ENCODE data around the gene TNNC1. TPM values are rescaled to one million over a fixed set of nuclear protein-coding genes. Genes with fewer than 3 reads are reported as not detected.

TNNC1 gene
- total RNA-seq, 1 experiment from 2014 or later = 26.5 TPM

GRCh38 chr3:52493232-52494017, 39.6 kb upstream of the TNNC1 start:
- intact Hi-C loops (cut with micrococcal nuclease; ENCODE audit: unreplicated experiment) = no loop called here
- CTCF ChIA-PET = no interaction called here
- Mint-ChIP-seq H3K4me3 (ENCODE audit: low read depth, unreplicated experiment) (no peak overlapping the region), H3K27ac (ENCODE audit: unreplicated experiment) (no peak overlapping the region), H3K9me3 (ENCODE audit: low read depth, unreplicated experiment) (no peaks in the 10 kb centered on the region), H3K27me3 (ENCODE audit: unreplicated experiment) (no peaks in the 10 kb centered on the region), H3K4me1 (ENCODE audit: low read depth, unreplicated experiment) (no peaks in the 10 kb centered on the region), H3K36me3 (ENCODE audit: insufficient read depth, unreplicated experiment) (peaks cover 4% of the 10 kb centered on the region)
- TF ChIP-seq, protein P1, sequence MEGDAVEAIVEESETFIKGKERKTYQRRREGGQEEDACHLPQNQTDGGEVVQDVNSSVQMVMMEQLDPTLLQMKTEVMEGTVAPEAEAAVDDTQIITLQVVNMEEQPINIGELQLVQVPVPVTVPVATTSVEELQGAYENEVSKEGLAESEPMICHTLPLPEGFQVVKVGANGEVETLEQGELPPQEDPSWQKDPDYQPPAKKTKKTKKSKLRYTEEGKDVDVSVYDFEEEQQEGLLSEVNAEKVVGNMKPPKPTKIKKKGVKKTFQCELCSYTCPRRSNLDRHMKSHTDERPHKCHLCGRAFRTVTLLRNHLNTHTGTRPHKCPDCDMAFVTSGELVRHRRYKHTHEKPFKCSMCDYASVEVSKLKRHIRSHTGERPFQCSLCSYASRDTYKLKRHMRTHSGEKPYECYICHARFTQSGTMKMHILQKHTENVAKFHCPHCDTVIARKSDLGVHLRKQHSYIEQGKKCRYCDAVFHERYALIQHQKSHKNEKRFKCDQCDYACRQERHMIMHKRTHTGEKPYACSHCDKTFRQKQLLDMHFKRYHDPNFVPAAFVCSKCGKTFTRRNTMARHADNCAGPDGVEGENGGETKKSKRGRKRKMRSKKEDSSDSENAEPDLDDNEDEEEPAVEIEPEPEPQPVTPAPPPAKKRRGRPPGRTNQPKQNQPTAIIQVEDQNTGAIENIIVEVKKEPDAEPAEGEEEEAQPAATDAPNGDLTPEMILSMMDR (IDR thresholded peaks at IDR 0.05; ENCODE audit: unreplicated experiment) = no peak
- no peak for DNase-seq
- BruUV-seq (replicated peaks) = no TSS peak

DNA sequence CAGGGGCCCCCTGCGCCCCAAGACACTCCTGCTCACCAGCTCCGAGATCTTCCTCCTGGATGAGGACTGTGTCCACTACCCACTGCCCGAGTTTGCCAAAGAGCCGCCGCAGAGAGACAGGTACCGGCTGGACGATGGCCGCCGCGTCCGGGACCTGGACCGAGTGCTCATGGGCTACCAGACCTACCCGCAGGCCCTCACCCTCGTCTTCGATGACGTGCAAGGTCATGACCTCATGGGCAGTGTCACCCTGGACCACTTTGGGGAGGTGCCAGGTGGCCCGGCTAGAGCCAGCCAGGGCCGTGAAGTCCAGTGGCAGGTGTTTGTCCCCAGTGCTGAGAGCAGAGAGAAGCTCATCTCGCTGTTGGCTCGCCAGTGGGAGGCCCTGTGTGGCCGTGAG, 38.2 kb upstream of the TNNC1 start:
- CTCF ChIA-PET = no interaction called here
- Mint-ChIP-seq H3K4me3 (ENCODE audit: low read depth, unreplicated experiment) (no peak overlapping the region), H3K36me3 (ENCODE audit: insufficient read depth, unreplicated experiment) (peaks cover 4% of the 10 kb centered on the region), H3K4me1 (ENCODE audit: low read depth, unreplicated experiment) (no peaks in the 10 kb centered on the region), H3K27me3 (ENCODE audit: unreplicated experiment) (no peaks in the 10 kb centered on the region), H3K9me3 (ENCODE audit: low read depth, unreplicated experiment) (no peaks in the 10 kb centered on the region), H3K27ac (ENCODE audit: unreplicated experiment) (no peak overlapping the region)
- DNase-seq = no peak
- intact Hi-C loops (cut with micrococcal nuclease; ENCODE audit: unreplicated experiment) = no loop called here
- BruUV-seq (replicated peaks) = no TSS peak
- TF ChIP-seq, protein P1 (IDR thresholded peaks at IDR 0.05; ENCODE audit: unreplicated experiment) = no peak

DNA sequence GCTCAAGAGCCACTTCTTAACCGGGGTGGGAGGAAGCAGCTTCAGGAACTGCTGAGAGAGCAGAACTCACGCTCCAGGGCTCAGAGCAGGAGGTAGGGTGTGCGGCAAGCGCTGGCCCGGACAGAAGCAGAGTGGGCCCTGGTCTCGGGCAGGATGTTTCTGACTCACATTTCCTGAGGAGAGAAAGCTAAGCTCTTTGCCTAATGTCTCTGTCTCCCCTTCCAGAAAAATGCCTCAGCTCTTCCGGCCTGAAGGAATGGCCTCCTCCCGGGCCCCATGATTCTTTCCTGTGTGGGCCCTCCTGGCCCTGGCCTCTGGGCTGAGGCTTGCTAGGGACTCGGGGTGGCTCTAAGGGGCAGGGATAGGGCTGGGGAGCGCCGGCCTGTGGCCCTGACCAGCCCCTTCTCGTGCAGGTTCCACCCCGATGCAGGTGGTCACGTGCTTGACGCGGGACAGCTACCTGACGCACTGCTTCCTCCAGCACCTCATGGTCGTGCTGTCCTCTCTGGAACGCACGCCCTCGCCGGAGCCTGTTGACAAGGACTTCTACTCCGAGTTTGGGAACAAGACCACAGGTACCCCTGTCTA, 37.2 kb upstream of the TNNC1 start:
- CTCF ChIA-PET = no interaction called here
- TF ChIP-seq, protein P1 (IDR thresholded peaks at IDR 0.05; ENCODE audit: unreplicated experiment) = no peak
- no peak for DNase-seq
- H3K36me3 Mint-ChIP-seq (ENCODE audit: insufficient read depth, unreplicated experiment) = peaks cover 4% of the 10 kb centered on the region
- H3K4me1 Mint-ChIP-seq (ENCODE audit: low read depth, unreplicated experiment) = no peaks in the 10 kb centered on the region
- BruUV-seq (replicated peaks) = no TSS peak
- no peak overlapping the region for H3K4me3 Mint-ChIP-seq (ENCODE audit: low read depth, unreplicated experiment)
- H3K9me3 Mint-ChIP-seq (ENCODE audit: low read depth, unreplicated experiment) = no peaks in the 10 kb centered on the region
- H3K27ac Mint-ChIP-seq (ENCODE audit: unreplicated experiment) = no peak overlapping the region
- intact Hi-C loops (cut with micrococcal nuclease; ENCODE audit: unreplicated experiment) = no loop called here
- no peaks in the 10 kb centered on the region for H3K27me3 Mint-ChIP-seq (ENCODE audit: unreplicated experiment)

DNA sequence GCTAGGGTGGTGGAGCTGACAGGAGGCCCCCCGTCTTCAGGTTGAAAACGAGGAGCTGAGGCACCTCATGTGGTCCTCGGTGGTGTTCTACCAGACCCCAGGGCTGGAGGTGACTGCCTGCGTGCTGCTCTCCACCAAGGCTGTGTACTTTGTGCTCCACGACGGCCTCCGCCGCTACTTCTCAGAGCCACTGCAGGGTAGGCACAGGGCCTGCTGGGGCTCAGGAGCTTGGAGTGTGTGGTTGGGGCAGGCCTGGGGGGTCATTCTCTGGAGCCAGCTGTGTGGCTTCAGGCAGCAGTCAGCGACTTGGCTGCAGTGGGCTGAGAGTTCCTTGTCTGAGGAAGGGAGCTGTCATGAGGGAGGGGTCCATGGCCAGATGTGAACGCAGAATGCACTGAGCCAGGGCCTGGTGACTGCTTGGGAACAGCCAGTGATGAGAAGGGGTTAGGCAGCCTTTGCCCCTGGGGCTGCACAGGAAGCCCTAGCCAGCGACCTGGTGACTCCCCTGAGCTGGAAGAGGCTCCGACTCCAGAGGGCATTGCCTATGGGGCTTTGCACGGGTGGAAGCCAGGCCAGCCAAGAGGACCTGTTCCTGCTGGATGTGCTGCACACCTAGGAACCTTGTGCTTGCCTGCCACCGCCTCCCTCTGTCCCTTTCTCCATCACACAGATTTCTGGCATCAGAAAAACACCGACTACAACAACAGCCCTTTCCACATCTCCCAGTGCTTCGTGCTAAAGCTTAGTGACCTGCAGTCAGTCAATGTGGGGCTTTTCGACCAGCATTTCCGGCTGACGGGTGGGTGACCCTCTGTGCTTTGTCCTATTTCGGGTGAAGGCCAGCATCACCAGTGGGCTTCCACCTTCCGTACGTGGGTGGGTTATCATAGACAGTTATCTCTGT, 36.4 kb upstream of the TNNC1 start:
- H3K4me3 Mint-ChIP-seq (ENCODE audit: low read depth, unreplicated experiment) = no peak overlapping the region
- BruUV-seq (replicated peaks) = no TSS peak
- no peaks in the 10 kb centered on the region for H3K4me1 Mint-ChIP-seq (ENCODE audit: low read depth, unreplicated experiment)
- H3K9me3 Mint-ChIP-seq (ENCODE audit: low read depth, unreplicated experiment) = no peaks in the 10 kb centered on the region
- TF ChIP-seq, protein P1 (IDR thresholded peaks at IDR 0.05; ENCODE audit: unreplicated experiment) = no peak
- DNase-seq = no peak
- H3K36me3 Mint-ChIP-seq (ENCODE audit: insufficient read depth, unreplicated experiment) = peaks cover 8% of the 10 kb centered on the region
- CTCF ChIA-PET = no interaction called here
- no peak overlapping the region for H3K27ac Mint-ChIP-seq (ENCODE audit: unreplicated experiment)
- H3K27me3 Mint-ChIP-seq (ENCODE audit: unreplicated experiment) = no peaks in the 10 kb centered on the region
- intact Hi-C loops (cut with micrococcal nuclease; ENCODE audit: unreplicated experiment) = no loop called here
